ENCODE measurements around the gene CRIM1.

DNA sequence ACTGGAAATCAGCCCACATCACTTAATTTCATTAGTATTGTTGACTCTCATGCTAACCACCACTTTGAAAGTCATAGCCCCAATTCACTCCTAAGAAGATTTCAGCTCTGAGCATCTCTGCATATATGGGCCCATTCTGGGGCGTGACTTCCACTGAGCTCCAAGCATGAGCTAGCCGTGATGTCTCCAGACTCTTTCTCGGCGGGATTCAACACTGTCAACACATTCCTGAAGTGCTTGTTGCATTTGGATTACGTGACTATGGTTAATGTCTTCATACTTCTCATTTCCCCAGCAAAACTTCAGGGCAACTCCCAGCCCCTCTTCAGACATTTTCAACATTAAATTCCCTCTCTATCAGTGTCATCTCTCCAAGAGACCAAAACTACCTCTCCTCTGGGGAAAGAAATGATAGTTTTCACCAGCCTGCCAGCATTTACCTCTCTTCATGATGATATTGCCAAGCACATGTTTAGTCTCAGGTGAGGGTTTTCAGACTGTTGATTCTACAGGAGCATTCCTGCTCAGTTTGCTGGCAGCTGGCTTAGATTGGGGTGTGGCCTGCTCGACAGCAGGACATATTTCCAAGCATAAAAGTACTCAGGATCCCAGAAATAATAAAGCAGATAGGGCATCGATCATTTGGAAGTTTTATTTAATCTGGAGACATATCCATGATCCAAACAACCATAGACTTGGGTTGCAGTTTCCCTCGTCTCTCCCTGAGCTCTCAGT, 160.7 kb downstream of the CRIM1 start:
- TF ChIP-seq POLR2A (IDR thresholded peaks at IDR 0.05; ENCODE audit: low read depth) (no peak), EP300 (IDR thresholded peaks at IDR 0.05) (no peak)
- TF ChIP-seq, protein P1, sequence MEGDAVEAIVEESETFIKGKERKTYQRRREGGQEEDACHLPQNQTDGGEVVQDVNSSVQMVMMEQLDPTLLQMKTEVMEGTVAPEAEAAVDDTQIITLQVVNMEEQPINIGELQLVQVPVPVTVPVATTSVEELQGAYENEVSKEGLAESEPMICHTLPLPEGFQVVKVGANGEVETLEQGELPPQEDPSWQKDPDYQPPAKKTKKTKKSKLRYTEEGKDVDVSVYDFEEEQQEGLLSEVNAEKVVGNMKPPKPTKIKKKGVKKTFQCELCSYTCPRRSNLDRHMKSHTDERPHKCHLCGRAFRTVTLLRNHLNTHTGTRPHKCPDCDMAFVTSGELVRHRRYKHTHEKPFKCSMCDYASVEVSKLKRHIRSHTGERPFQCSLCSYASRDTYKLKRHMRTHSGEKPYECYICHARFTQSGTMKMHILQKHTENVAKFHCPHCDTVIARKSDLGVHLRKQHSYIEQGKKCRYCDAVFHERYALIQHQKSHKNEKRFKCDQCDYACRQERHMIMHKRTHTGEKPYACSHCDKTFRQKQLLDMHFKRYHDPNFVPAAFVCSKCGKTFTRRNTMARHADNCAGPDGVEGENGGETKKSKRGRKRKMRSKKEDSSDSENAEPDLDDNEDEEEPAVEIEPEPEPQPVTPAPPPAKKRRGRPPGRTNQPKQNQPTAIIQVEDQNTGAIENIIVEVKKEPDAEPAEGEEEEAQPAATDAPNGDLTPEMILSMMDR (IDR thresholded peaks at IDR 0.05): no peak
